SK-N-SH treated with all-trans-retinoic acid at 6 μM for 48 hours (cell line): ENCODE results near the gene RTN4R.
"Not testable (repeated sequence)": the region's sequence is repeated elsewhere in the genome, so short reads cannot be mapped to it uniquely, and the experiment has no call there.

Source experiments
- ATAC-seq: fragments of 200-7000 bp; cut with Tn5 transposase; 3 replicates; pipeline ENCODE4 v1.9.1; 2020; ENCODE audit warnings: mild to moderate bottlenecking, moderate library complexity
- ARNTL ChIP-seq: fragments of 450-650 bp; formaldehyde crosslinking; IDR thresholded peaks from 2 replicates; pipeline ENCODE4 v1.5.0; 2020; ENCODE audit warnings: low read depth, mild to moderate bottlenecking, moderate library complexity, borderline replicate concordance
- CREB5 ChIP-seq: fragments of 250-450 bp; sonication (Bioruptor Pico); IDR thresholded peaks from 2 replicates; pipeline ENCODE4 v1.5.1; 2020; ENCODE audit warnings: low read depth, mild to moderate bottlenecking, moderate library complexity
- CSDC2 ChIP-seq: fragments of 250-450 bp; sonication (Bioruptor Pico); IDR thresholded peaks from 2 replicates; pipeline ENCODE4 v1.5.0; 2020; ENCODE audit warnings: mild to moderate bottlenecking, moderate library complexity
- GLIS3 ChIP-seq: fragments of 250-450 bp; sonication (Bioruptor Pico); IDR thresholded peaks from 2 replicates; pipeline ENCODE4 v1.5.0; 2020; ENCODE audit warnings: mild to moderate bottlenecking, moderate library complexity
- OSR1 ChIP-seq: fragments of 250-450 bp; sonication (Bioruptor Pico); IDR thresholded peaks from 2 replicates; pipeline ENCODE4 v1.8.0; 2022; ENCODE audit warnings: moderate library complexity, mild to moderate bottlenecking, inconsistent platforms
- PPARA ChIP-seq: fragments of 250-450 bp; sonication (Bioruptor Pico); IDR thresholded peaks from 2 replicates; pipeline ENCODE4 v1.5.0; 2020; ENCODE audit warnings: mild to moderate bottlenecking, borderline replicate concordance
- SNAI2 ChIP-seq: fragments of 250-450 bp; sonication (Bioruptor Pico); IDR thresholded peaks from 2 replicates; pipeline ENCODE4 v1.5.0; 2020; ENCODE audit warnings: mild to moderate bottlenecking, moderate library complexity
- TOX ChIP-seq: fragments of 250-450 bp; sonication (Bioruptor Pico); IDR thresholded peaks from 2 replicates; pipeline ENCODE4 v1.8.0; 2021; ENCODE audit warnings: mild to moderate bottlenecking, moderate library complexity, borderline replicate concordance
- ZC3H10 ChIP-seq: fragments of 250-450 bp; sonication (Bioruptor Pico); IDR thresholded peaks from 2 replicates; pipeline ENCODE4 v1.5.1; 2021; ENCODE audit warnings: mild to moderate bottlenecking, moderate library complexity
- ZFP30 ChIP-seq: fragments of 450-650 bp; formaldehyde crosslinking; IDR thresholded peaks from 2 replicates; pipeline ENCODE4 v1.5.0; 2022; ENCODE audit warnings: mild to moderate bottlenecking, moderate library complexity
- ZNF565 ChIP-seq: fragments of 450-650 bp; formaldehyde crosslinking; conservative IDR thresholded peaks from 2 replicates; pipeline ENCODE4 v1.5.0; 2020; ENCODE audit warnings: low read depth, mild to moderate bottlenecking, moderate library complexity
- ZNF8 ChIP-seq: fragments of 450-650 bp; formaldehyde crosslinking; IDR thresholded peaks from 2 replicates; pipeline ENCODE4 v1.5.0; 2020; ENCODE audit warnings: mild to moderate bottlenecking, moderate library complexity
- TF ChIP-seq, protein P1 (sequence below): fragments of 250-450 bp; sonication (Bioruptor Pico); IDR thresholded peaks from 2 replicates; pipeline ENCODE4 v1.8.0; 2021; ENCODE audit warnings: low read depth, mild to moderate bottlenecking, moderate library complexity, borderline replicate concordance
- TF ChIP-seq, protein P2 (sequence below): fragments of 250-450 bp; sonication (Bioruptor Pico); IDR thresholded peaks from 2 replicates; pipeline ENCODE4 v1.5.0; 2020; ENCODE audit warnings: mild to moderate bottlenecking, moderate library complexity

The RTN4R gene

DNA sequence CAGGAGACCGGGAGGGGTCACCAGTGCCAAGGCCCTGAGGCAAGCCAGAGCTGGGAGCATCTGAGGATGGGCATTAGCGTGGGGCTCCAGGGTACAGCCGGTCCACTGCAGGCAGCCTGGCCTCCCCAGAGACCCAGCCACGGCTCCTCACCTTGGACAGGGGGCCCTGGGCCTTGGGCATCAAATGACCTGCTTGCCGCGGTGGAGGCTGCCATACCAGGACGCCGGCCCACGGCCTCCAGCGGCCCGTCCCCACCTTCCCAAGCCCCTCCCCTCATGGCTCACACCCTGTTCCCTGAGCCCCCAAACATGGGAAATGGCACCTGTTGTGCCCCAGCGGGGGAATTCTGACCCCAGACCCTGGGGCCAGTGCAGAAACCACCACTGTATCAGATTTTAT lies 12.7 kb upstream of the RTN4R start:
- TF ChIP-seq SNAI2 (CRISPR knock-in tag) (no peak), CREB5 (CRISPR knock-in tag) (no peak), ARNTL (CRISPR knock-in tag) (no peak)
- no peak for ATAC-seq

- not testable (repeated sequence) for ATAC-seq
These were observed 12.0 kb upstream of the RTN4R start for GRCh38 chr22:20280163-20280562.

DNA sequence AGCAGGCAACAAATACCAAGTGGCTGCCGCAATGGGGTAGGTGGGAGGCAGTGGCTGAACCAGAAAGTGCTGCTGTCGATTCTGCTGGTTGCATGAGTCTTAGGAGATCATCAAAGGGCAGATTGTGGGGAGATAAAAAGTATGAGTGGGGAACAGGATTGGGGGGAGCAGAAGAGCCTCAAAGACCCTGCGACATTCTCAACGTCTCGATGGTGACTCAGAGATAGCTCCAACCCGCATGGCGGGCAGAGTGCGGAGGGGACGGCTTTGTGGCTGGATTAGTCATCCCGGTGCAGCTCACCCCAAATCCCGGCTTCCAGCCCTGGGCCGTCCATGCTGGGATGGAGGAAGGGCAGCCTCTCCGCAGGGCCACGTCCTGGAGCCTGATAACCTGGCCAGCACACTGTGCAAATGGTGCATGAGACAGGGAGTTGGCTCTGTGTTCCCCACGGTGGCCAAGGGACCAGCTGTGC lies 11.6 kb upstream of the RTN4R start:
- no peak; the same call in 2 of the 3 replicates for ATAC-seq

DNA sequence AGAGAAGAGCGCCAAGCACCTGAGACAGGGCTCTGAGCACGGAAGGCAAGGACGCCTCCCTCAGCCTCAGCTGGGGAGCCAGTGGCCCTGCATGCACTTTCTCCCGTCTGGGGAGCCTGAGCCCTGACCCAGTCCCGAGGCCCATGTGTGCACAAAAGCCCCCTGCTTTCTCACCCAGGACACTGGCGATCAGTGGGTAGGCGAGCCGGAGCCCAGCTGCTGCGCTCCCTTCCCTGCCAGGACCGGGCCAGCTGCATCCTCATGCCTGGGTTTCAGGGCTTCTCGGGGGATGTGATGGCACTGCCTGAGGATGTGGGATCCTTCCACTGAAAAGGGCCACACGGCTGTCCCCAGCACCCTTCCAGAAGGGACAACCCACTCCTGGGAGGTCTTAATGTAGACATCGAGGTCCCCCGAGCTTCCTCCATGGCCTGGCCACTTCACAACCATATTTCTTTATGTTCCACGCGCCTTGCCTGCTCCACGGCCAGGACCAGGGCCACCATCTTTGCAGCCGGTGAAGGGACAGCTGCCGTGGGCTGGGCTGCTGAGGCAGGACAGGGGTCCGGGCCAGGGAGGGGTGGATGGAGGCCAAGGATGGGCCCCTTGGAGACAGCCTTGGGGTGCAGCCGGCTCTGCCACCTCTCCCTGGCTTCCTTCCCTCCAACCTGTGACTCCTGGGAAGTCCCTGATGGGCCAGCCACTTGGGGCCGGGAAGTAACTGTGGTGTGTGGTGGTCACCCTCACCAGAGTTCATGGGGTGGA lies 10.8 kb upstream of the RTN4R start:
- not testable (repeated sequence) for ATAC-seq

More for the DNA sequence above, 11.6 kb upstream of the RTN4R start:
- no peak for TF ChIP-seq ZNF8 (CRISPR knock-in tag)
- TF ChIP-seq, all 23 proteins: peak for 0

- not testable (repeated sequence) for ATAC-seq
These were observed 10.0 kb upstream of the RTN4R start for GRCh38 chr22:20277936-20278635.

GRCh38 chr22:20276468-20276867 lies 8.3 kb upstream of the RTN4R start:
- TF ChIP-seq, protein P1, sequence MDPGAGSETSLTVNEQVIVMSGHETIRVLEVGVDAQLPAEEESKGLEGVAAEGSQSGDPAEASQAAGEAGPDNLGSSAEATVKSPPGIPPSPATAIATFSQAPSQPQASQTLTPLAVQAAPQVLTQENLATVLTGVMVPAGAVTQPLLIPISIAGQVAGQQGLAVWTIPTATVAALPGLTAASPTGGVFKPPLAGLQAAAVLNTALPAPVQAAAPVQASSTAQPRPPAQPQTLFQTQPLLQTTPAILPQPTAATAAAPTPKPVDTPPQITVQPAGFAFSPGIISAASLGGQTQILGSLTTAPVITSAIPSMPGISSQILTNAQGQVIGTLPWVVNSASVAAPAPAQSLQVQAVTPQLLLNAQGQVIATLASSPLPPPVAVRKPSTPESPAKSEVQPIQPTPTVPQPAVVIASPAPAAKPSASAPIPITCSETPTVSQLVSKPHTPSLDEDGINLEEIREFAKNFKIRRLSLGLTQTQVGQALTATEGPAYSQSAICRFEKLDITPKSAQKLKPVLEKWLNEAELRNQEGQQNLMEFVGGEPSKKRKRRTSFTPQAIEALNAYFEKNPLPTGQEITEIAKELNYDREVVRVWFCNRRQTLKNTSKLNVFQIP (CRISPR knock-in tag): no peak
- TF ChIP-seq, protein P2, sequence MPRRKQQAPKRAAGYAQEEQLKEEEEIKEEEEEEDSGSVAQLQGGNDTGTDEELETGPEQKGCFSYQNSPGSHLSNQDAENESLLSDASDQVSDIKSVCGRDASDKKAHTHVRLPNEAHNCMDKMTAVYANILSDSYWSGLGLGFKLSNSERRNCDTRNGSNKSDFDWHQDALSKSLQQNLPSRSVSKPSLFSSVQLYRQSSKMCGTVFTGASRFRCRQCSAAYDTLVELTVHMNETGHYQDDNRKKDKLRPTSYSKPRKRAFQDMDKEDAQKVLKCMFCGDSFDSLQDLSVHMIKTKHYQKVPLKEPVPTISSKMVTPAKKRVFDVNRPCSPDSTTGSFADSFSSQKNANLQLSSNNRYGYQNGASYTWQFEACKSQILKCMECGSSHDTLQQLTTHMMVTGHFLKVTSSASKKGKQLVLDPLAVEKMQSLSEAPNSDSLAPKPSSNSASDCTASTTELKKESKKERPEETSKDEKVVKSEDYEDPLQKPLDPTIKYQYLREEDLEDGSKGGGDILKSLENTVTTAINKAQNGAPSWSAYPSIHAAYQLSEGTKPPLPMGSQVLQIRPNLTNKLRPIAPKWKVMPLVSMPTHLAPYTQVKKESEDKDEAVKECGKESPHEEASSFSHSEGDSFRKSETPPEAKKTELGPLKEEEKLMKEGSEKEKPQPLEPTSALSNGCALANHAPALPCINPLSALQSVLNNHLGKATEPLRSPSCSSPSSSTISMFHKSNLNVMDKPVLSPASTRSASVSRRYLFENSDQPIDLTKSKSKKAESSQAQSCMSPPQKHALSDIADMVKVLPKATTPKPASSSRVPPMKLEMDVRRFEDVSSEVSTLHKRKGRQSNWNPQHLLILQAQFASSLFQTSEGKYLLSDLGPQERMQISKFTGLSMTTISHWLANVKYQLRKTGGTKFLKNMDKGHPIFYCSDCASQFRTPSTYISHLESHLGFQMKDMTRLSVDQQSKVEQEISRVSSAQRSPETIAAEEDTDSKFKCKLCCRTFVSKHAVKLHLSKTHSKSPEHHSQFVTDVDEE (CRISPR knock-in tag): no peak
- TF ChIP-seq SNAI2 (CRISPR knock-in tag) (no peak), OSR1 (CRISPR knock-in tag) (no peak), ARNTL (CRISPR knock-in tag) (no peak), PPARA (no peak)
- ATAC-seq: no peak

- ATAC-seq: no peak
- TF ChIP-seq ZNF565 (no peak), GLIS3 (no peak), CSDC2 (CRISPR knock-in tag) (no peak), ZFP30 (CRISPR knock-in tag) (no peak), ZC3H10 (CRISPR knock-in tag) (no peak), TOX (CRISPR knock-in tag) (no peak)
These were observed 7.7 kb upstream of the RTN4R start for GRCh38 chr22:20275836-20276235.

- ATAC-seq: not testable (repeated sequence)
These were observed 7.2 kb upstream of the RTN4R start for GRCh38 chr22:20275325-20275724.

DNA sequence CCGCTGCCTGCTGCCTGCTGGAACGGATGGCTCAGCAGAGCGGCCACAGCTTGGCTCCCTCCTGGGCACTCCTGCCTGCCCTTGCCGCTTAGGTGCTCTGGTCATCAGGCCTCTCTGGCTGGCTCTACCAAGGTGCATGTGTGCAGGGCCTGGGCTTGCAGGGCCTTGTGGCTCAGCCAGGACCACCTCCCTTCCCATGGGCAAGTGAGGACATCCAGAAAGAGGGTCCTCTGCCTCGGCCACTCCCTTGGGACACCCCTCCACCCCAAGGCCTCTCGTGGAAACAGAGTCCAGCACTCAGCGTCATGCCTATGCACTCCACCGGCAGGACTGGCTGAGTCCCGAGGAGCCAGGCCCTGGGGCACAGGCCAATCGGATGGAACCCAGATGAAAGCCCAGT lies 6.3 kb upstream of the RTN4R start:
- ATAC-seq: not testable (repeated sequence)
